K562 (cell line): ENCODE results near the gene RASSF7. TPM values are rescaled to one million over a fixed set of nuclear protein-coding genes. Genes with fewer than 3 reads are reported as not detected.
A peak's percentile ranks its signal among the peaks of the same experiment; 100 is the strongest.

Experiments used
- CHCHD3 ChIP-seq: fragments of 250-450 bp; sonication (Bioruptor Pico); IDR thresholded peaks from 2 replicates; pipeline ENCODE4 v2.1.2; 2022; ENCODE audit warnings: mild to moderate bottlenecking
- HMG20B ChIP-seq: fragments of 250-450 bp; sonication (Bioruptor Pico); IDR thresholded peaks from 2 replicates; pipeline ENCODE4 v1.5.0; 2021; ENCODE audit warnings: mild to moderate bottlenecking
- JUNB ChIP-seq: fragments of 450-650 bp; formaldehyde crosslinking; conservative IDR thresholded peaks from 2 replicates; pipeline ENCODE4 v1.4.0; 2020; ENCODE audit warnings: mild to moderate bottlenecking
- NEUROD1 ChIP-seq: fragments of 150-350 bp; IDR thresholded peaks from 2 replicates; pipeline ENCODE4 v1.6.1; 2014; ENCODE audit warnings: borderline replicate concordance, low read length, low read depth; ENCODE audit not compliant: partially characterized antibody
- NR2C1 ChIP-seq, 2 experiments: fragments of 450-650 bp; IDR thresholded peaks; 2 replicates each; pipeline ENCODE4 v1.6.1; 2017; ENCODE audit warnings: mild to moderate bottlenecking in 2 of 2, antibody characterized with exemption in 1 of 2, inconsistent platforms in 1 of 2, missing compliant biosample characterization in 1 of 2, missing genetic modification characterization in 1 of 2
- SMARCA5 ChIP-seq: fragments of 450-650 bp; IDR thresholded peaks from 2 replicates; pipeline ENCODE4 v1.6.1; 2016
- ZNF143 ChIP-seq: sonication (generic); formaldehyde crosslinking; IDR thresholded peaks from 2 replicates; pipeline ENCODE4 v1.9.0; 2022; ENCODE audit warnings: mild to moderate bottlenecking, missing genetic modification reagents
- ZNF217 ChIP-seq: sonication (generic); formaldehyde crosslinking; IDR thresholded peaks from 2 replicates; pipeline ENCODE4 v1.8.0; 2022; ENCODE audit warnings: mild to moderate bottlenecking, missing genetic modification reagents
- ZNF695 ChIP-seq: fragments of 450-650 bp; formaldehyde crosslinking; IDR thresholded peaks from 2 replicates; pipeline ENCODE4 v1.4.0; 2020; ENCODE audit warnings: mild to moderate bottlenecking, moderate library complexity
- polyA plus RNA-seq, 8 experiments: library from polyadenylated mRNA; depleted of rRNA in 4 of 8; stranded (reverse) in 5 of 8; unstranded in 3 of 8; fragments of >200 nt; fragmentation: Nextera tagmentation in 2 of 8; fragmentation: Illumina TruSeq in 1 of 8; extraction: Ambion mirVana in 2 of 8; extraction: Trizol in 1 of 8; gene quantifications; 2 replicates each; pipeline versions ENCODE4 v1.2.1 to v1.2.3, GENCODE V29; 2011 to 2014; ENCODE audit warnings: inconsistent platforms in 1 of 8, missing spikeins in 1 of 8
- total RNA-seq, 7 experiments: library from RNA; depleted of rRNA in 6 of 7; stranded (reverse); fragments of >200 nt in 6 of 7; fragmentation: Illumina TruSeq in 2 of 7; extraction: Trizol in 2 of 7; gene quantifications; 2 replicates each; pipeline versions ENCODE4 v1.2.1 to v1.2.3, GENCODE V29; 2011 to 2021; ENCODE audit warnings: low replicate concordance in 1 of 7
- TF ChIP-seq, protein P1 (sequence below): fragments of 450-650 bp; IDR thresholded peaks from 2 replicates; pipeline ENCODE4 v1.6.1; 2016; ENCODE audit warnings: mild to moderate bottlenecking, moderate library complexity
- TF ChIP-seq, protein P2 (sequence below): sonication (generic); formaldehyde crosslinking; IDR thresholded peaks from 2 replicates; pipeline ENCODE4 v1.8.1; 2023; ENCODE audit warnings: mild to moderate bottlenecking, missing genetic modification reagents, moderate library complexity
- TF ChIP-seq, protein P3 (sequence below): fragments of 250-450 bp; sonication (Bioruptor Pico); IDR thresholded peaks from 2 replicates; pipeline ENCODE4 v1.8.0; 2022; ENCODE audit warnings: moderate library complexity, mild to moderate bottlenecking, inconsistent platforms
- TF ChIP-seq, protein P4 (sequence below), 2 experiments: fragments of 450-650 bp; IDR thresholded peaks; 2 replicates each; pipeline ENCODE4 v1.6.1; 2016

Gene RASSF7
- total and polyA plus RNA-seq, 9 of the 15 experiments (the other 6 are each of a cell fraction or from before 2014, with no cell fraction given): 0.41 to 45.2 (median 18.6) TPM

DNA sequence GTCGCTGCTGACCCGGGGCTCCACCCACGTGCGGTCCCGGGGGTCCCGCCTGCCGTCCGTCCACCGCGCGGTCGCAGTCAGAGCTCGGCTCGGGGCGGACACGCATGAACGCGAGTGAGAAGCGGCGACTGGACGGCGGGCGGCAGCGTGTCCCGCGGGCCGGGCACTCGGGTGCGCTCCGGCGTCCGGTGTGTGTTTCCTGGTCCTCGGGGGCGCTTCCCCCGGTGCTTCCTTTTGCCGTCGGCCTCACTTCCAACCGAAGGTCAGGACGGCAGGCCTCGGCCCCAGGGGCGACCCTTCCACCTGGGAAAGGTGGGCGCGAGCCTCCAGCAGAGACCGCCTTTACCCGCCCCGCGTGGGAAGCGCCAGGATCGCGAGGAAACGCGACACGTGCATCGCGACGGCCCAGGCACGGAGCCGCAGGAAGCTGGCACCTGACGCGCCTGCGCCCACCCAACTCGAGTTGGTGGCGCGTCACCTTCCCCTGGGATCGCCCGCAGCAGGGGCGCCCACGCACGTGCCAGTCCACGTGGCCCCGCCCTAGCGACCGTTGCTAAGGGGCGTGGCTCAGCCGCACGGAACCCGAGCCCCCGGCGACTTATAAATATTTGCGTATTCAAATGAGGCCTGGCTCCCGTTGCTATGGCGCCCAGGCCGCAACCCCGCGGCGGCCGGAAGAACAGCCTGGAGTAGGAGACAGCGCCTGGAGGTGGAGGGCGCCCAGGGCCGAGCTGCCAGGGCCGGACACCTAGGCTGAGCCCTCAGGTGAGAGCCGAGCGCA lies 23.7 kb upstream of the RASSF7 start, which contains the start of gene LRRC56 (continued):
- TF ChIP-seq, protein P1, sequence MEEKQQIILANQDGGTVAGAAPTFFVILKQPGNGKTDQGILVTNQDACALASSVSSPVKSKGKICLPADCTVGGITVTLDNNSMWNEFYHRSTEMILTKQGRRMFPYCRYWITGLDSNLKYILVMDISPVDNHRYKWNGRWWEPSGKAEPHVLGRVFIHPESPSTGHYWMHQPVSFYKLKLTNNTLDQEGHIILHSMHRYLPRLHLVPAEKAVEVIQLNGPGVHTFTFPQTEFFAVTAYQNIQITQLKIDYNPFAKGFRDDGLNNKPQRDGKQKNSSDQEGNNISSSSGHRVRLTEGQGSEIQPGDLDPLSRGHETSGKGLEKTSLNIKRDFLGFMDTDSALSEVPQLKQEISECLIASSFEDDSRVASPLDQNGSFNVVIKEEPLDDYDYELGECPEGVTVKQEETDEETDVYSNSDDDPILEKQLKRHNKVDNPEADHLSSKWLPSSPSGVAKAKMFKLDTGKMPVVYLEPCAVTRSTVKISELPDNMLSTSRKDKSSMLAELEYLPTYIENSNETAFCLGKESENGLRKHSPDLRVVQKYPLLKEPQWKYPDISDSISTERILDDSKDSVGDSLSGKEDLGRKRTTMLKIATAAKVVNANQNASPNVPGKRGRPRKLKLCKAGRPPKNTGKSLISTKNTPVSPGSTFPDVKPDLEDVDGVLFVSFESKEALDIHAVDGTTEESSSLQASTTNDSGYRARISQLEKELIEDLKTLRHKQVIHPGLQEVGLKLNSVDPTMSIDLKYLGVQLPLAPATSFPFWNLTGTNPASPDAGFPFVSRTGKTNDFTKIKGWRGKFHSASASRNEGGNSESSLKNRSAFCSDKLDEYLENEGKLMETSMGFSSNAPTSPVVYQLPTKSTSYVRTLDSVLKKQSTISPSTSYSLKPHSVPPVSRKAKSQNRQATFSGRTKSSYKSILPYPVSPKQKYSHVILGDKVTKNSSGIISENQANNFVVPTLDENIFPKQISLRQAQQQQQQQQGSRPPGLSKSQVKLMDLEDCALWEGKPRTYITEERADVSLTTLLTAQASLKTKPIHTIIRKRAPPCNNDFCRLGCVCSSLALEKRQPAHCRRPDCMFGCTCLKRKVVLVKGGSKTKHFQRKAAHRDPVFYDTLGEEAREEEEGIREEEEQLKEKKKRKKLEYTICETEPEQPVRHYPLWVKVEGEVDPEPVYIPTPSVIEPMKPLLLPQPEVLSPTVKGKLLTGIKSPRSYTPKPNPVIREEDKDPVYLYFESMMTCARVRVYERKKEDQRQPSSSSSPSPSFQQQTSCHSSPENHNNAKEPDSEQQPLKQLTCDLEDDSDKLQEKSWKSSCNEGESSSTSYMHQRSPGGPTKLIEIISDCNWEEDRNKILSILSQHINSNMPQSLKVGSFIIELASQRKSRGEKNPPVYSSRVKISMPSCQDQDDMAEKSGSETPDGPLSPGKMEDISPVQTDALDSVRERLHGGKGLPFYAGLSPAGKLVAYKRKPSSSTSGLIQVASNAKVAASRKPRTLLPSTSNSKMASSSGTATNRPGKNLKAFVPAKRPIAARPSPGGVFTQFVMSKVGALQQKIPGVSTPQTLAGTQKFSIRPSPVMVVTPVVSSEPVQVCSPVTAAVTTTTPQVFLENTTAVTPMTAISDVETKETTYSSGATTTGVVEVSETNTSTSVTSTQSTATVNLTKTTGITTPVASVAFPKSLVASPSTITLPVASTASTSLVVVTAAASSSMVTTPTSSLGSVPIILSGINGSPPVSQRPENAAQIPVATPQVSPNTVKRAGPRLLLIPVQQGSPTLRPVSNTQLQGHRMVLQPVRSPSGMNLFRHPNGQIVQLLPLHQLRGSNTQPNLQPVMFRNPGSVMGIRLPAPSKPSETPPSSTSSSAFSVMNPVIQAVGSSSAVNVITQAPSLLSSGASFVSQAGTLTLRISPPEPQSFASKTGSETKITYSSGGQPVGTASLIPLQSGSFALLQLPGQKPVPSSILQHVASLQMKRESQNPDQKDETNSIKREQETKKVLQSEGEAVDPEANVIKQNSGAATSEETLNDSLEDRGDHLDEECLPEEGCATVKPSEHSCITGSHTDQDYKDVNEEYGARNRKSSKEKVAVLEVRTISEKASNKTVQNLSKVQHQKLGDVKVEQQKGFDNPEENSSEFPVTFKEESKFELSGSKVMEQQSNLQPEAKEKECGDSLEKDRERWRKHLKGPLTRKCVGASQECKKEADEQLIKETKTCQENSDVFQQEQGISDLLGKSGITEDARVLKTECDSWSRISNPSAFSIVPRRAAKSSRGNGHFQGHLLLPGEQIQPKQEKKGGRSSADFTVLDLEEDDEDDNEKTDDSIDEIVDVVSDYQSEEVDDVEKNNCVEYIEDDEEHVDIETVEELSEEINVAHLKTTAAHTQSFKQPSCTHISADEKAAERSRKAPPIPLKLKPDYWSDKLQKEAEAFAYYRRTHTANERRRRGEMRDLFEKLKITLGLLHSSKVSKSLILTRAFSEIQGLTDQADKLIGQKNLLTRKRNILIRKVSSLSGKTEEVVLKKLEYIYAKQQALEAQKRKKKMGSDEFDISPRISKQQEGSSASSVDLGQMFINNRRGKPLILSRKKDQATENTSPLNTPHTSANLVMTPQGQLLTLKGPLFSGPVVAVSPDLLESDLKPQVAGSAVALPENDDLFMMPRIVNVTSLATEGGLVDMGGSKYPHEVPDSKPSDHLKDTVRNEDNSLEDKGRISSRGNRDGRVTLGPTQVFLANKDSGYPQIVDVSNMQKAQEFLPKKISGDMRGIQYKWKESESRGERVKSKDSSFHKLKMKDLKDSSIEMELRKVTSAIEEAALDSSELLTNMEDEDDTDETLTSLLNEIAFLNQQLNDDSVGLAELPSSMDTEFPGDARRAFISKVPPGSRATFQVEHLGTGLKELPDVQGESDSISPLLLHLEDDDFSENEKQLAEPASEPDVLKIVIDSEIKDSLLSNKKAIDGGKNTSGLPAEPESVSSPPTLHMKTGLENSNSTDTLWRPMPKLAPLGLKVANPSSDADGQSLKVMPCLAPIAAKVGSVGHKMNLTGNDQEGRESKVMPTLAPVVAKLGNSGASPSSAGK: peak; percentile 84
- TF ChIP-seq NEUROD1 (peak; percentile 70), ZNF143 (CRISPR knock-in tag) (no peak), ZNF217 (no peak), CHCHD3 (CRISPR knock-in tag) (no peak), SMARCA5 (no peak), NR2C1 (IDR thresholded peaks at IDR 0.05) (no peak), NR2C1 (tag; IDR thresholded peaks at IDR 0.05) (no peak), ZNF695 (CRISPR knock-in tag) (no peak), HMG20B (CRISPR knock-in tag) (no peak), JUNB (CRISPR knock-in tag) (no peak)
- TF ChIP-seq, protein P2, sequence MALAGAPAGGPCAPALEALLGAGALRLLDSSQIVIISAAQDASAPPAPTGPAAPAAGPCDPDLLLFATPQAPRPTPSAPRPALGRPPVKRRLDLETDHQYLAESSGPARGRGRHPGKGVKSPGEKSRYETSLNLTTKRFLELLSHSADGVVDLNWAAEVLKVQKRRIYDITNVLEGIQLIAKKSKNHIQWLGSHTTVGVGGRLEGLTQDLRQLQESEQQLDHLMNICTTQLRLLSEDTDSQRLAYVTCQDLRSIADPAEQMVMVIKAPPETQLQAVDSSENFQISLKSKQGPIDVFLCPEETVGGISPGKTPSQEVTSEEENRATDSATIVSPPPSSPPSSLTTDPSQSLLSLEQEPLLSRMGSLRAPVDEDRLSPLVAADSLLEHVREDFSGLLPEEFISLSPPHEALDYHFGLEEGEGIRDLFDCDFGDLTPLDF (CRISPR knock-in tag): no peak
- TF ChIP-seq, protein P3, sequence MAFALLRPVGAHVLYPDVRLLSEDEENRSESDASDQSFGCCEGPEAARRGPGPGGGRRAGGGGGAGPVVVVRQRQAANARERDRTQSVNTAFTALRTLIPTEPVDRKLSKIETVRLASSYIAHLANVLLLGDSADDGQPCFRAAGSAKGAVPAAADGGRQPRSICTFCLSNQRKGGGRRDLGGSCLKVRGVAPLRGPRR (CRISPR knock-in tag): no peak
- TF ChIP-seq, protein P4, sequence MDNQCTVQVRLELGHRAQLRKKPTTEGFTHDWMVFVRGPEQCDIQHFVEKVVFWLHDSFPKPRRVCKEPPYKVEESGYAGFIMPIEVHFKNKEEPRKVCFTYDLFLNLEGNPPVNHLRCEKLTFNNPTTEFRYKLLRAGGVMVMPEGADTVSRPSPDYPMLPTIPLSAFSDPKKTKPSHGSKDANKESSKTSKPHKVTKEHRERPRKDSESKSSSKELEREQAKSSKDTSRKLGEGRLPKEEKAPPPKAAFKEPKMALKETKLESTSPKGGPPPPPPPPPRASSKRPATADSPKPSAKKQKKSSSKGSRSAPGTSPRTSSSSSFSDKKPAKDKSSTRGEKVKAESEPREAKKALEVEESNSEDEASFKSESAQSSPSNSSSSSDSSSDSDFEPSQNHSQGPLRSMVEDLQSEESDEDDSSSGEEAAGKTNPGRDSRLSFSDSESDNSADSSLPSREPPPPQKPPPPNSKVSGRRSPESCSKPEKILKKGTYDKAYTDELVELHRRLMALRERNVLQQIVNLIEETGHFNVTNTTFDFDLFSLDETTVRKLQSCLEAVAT (IDR thresholded peaks at IDR 0.05): peak in 1 of 2 experiments; percentile 47; a peak in 1 of 4 replicates
